ENCODE data around the gene ASXL1.

Gene ASXL1

DNA sequence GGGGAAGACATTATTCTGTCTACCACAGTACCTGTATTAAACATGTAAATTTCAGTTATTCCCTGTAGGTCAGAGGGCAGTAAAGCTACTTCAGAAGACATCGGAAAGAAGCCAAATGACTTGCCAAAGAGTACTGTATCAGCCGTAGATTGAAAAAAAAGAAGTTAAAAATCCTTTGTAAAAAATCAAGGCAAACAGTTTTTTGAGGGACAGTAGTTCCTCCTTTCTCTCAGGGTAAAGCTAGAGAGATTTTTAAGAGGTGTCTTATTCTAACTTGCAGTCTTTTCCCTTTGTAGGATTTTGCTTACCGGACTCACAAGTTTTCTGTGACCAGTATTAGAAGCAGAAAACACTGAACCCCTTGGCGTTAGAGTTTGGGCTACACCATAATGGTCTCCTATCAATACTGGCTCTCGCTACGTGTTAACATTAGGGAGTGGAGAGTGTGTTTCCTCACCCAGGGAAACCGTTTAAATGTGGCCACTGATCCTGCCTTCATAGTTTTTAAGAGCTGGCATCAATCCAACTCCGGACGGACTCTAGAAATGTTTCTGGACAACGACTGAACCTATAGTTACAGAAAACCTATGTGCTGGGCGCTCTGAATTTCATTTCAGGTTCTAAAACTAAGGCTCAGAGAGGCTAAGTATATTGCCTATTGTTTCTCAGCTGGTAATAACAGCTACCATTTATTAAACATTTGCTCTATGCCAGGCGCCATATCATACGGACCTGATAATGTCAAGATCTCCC lies 1.3 kb upstream of the ASXL1 start:
- TF ChIP-seq, protein P1, sequence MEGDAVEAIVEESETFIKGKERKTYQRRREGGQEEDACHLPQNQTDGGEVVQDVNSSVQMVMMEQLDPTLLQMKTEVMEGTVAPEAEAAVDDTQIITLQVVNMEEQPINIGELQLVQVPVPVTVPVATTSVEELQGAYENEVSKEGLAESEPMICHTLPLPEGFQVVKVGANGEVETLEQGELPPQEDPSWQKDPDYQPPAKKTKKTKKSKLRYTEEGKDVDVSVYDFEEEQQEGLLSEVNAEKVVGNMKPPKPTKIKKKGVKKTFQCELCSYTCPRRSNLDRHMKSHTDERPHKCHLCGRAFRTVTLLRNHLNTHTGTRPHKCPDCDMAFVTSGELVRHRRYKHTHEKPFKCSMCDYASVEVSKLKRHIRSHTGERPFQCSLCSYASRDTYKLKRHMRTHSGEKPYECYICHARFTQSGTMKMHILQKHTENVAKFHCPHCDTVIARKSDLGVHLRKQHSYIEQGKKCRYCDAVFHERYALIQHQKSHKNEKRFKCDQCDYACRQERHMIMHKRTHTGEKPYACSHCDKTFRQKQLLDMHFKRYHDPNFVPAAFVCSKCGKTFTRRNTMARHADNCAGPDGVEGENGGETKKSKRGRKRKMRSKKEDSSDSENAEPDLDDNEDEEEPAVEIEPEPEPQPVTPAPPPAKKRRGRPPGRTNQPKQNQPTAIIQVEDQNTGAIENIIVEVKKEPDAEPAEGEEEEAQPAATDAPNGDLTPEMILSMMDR (IDR thresholded peaks at IDR 0.05; ENCODE audit: low read depth, low read length): no peak
- H3K4me3 ChIP-seq (ENCODE audit: low read depth, low read length): peak overlapping the region; percentile 94
- in situ Hi-C loops (cut with HindIII; ENCODE audit: low sequenced_read_pairs): no loop called here
- peak; percentile 29 for DNase-seq (ENCODE audit: low read depth, low spot score)

DNA sequence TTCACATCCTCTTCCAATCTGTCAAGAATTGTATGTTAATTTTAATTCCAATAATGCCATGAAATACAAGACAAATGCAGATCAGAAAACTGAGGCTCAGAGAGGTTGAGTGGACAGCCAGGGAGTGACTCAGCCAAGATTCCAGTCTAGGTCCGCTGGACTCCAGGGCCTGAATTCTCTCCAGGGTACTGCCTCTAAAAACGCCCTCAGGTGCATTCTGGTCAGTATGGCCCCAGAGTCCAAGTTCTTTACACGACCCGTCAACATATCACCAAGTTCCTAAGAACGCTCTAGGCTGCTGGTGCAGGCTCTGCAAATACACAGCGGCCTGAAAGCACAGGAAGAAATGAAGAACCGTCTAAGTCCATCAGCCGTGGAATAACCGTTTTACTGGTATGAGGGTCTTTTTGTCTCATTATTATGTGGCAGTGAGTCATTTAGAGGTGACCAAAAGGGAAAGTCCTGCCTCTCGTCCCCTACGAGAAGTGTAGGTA lies 709 bp upstream of the ASXL1 start:
- H3K4me3 ChIP-seq (ENCODE audit: low read depth, low read length): peak overlapping the region; percentile 94
- TF ChIP-seq, protein P1 (IDR thresholded peaks at IDR 0.05; ENCODE audit: low read depth, low read length): no peak
- no peak for DNase-seq (ENCODE audit: low read depth, low spot score)
- in situ Hi-C loops (cut with HindIII; ENCODE audit: low sequenced_read_pairs): no loop called here

DNA sequence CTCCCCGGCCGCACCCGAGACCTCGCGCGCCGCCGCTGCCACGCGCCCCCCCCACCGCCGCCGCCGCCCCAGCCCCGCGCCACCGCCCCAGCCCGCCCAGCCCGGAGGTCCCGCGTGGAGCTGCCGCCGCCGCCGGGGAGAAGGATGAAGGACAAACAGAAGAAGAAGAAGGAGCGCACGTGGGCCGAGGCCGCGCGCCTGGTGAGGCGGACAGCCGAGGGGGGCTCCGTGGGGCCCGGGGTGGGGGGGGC lies 426 bp downstream of the ASXL1 start:
- peak overlapping the region; percentile 94 for H3K4me3 ChIP-seq (ENCODE audit: low read depth, low read length)
- in situ Hi-C loops (cut with HindIII; ENCODE audit: low sequenced_read_pairs): no loop called here
- DNase-seq (ENCODE audit: low read depth, low spot score): no peak
- TF ChIP-seq, protein P1 (IDR thresholded peaks at IDR 0.05; ENCODE audit: low read depth, low read length): no peak

DNA sequence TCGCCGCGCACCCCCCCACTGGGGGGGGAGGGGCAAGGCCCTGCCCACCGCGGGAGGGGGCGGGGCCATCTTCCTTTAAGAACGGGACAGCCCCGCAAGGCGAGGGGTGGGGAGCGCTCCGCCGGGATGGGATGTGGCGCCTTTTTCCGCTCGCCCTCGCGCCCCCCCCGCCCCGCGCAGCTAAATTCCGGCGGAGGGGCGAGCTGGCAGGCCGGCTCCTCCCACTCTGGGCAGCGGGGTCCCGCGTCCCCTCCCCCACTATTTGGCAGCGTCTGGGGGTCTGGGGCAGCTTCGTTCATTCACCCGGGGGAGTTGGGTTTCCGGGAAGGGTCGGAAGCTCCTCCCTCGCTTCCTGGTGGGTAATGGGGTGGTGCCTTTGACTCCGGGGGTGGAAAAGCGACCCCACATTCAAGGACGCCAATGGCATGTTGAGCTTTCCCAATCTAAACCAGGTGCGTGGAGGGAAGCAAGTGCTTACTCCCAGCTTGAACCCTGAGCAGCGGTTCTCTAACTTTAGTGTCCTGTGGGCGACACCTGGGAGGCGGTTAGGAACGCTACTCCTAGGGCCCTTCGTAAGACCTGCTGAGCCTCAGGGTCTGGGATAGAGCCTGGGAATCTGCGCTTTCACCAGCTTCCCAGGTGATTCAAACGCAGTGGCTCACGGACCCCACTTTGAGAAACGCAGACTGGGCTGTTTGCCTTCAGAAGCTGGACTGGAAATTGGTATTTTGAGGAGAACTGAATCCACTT lies 927 bp downstream of the ASXL1 start:
- peak overlapping the region; percentile 94 for H3K4me3 ChIP-seq (ENCODE audit: low read depth, low read length)
- TF ChIP-seq, protein P1 (IDR thresholded peaks at IDR 0.05; ENCODE audit: low read depth, low read length): no peak
- peak; percentile 64 for DNase-seq (ENCODE audit: low read depth, low spot score)
- in situ Hi-C loops (cut with HindIII; ENCODE audit: low sequenced_read_pairs): no loop called here

DNA sequence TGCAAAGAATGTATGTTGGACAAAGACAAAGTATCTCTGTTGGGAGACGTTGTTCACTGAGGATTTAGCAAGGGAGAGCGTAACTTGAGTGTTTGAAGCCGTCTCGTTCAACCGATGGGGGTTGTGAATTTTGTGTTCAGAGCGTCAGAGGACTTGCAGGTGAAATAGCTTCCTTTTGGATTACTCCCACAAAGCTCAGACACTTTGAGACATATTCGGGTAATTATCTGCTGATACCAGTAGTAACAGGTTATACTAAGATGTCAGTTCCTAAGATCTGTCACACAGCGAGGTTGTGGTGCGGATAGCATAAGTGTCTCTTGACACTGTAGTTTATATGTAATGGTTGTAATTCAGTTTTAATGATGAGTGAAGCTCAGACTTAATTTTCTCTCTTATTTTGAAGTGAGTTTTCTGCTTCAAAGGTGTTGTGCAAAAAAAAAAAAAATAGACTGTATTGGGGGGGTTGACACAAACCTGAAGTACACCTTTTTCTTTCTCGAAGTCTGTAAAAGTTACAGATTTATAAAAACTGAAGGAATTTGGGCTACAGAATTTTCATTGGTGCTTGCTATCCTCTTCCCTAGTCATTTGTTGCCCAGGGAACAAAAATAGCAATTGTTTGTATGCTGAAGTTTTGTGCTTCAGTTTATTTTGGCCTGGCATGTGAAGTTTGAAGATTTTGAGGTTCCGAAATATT lies 1.7 kb downstream of the ASXL1 start:
- in situ Hi-C loops (cut with HindIII; ENCODE audit: low sequenced_read_pairs): no loop called here
- H3K4me3 ChIP-seq (ENCODE audit: low read depth, low read length): peak overlapping the region; percentile 94
- peak; percentile 32 for DNase-seq (ENCODE audit: low read depth, low spot score)
- TF ChIP-seq, protein P1 (IDR thresholded peaks at IDR 0.05; ENCODE audit: low read depth, low read length): no peak

DNA sequence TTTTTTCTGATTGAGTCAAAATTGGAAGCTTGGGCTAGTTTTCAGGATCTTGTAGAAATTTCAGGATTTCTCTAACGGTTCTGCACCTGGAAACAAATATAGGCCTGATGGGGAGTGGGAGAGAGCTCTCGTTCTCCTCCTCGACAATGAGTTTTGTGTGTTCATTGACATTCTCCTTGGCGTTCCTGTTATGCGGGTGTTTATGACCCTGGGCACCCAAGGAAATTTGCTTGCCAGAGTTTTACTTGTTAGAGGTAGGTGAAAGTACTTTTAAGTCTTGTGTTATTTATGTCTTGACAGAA lies 2.2 kb downstream of the ASXL1 start:
- TF ChIP-seq, protein P1 (IDR thresholded peaks at IDR 0.05; ENCODE audit: low read depth, low read length): no peak
- in situ Hi-C loops (cut with HindIII; ENCODE audit: low sequenced_read_pairs): no loop called here
- H3K4me3 ChIP-seq (ENCODE audit: low read depth, low read length): peak overlapping the region; percentile 94

More for the DNA sequence above, 2.2 kb downstream of the ASXL1 start:
- no peak for DNase-seq (ENCODE audit: low read depth, low spot score)
